ENCODE results near the gene MTOR. TPM values are rescaled to one million over a fixed set of nuclear protein-coding genes. Genes with fewer than 3 reads are reported as not detected.

Gene MTOR
- total RNA-seq, 1 donor from 2014 or later = 66.3 TPM

GRCh38 chr1:11211925-11212587 lies 50.3 kb downstream of the MTOR start:
- Mint-ChIP-seq H3K9me3 (ENCODE audit: low read depth) (no peaks in the 10 kb centered on the region), H3K27me3 (no peaks in the 10 kb centered on the region), H3K36me3 (ENCODE audit: insufficient read depth) (peaks cover 26% of the 10 kb centered on the region), H3K4me1 (ENCODE audit: low read depth) (no peaks in the 10 kb centered on the region), H3K4me3 (ENCODE audit: low read depth) (no peak overlapping the region), H3K27ac (no peak overlapping the region)
- TF ChIP-seq CTCF (IDR thresholded peaks at IDR 0.05; ENCODE audit: unreplicated experiment) = no peak
- DNase-seq (ENCODE audit: low spot score, unreplicated experiment) = no peak

- H3K27ac Mint-ChIP-seq = no peak overlapping the region
- H3K9me3 Mint-ChIP-seq (ENCODE audit: low read depth) = no peaks in the 10 kb centered on the region
- no peaks in the 10 kb centered on the region for H3K27me3 Mint-ChIP-seq
- H3K4me3 Mint-ChIP-seq (ENCODE audit: low read depth) = no peak overlapping the region
- peaks cover 26% of the 10 kb centered on the region for H3K36me3 Mint-ChIP-seq (ENCODE audit: insufficient read depth)
- no peak for TF ChIP-seq CTCF (IDR thresholded peaks at IDR 0.05; ENCODE audit: unreplicated experiment)
- DNase-seq (ENCODE audit: low spot score, unreplicated experiment) = no peak
- H3K4me1 Mint-ChIP-seq (ENCODE audit: low read depth) = no peaks in the 10 kb centered on the region
These were observed 50.9 kb downstream of the MTOR start for GRCh38 chr1:11211461-11211860.

- H3K4me3 Mint-ChIP-seq (ENCODE audit: low read depth) = no peak overlapping the region
- no peaks in the 10 kb centered on the region for H3K27me3 Mint-ChIP-seq
- H3K4me1 Mint-ChIP-seq (ENCODE audit: low read depth) = no peaks in the 10 kb centered on the region
- H3K27ac Mint-ChIP-seq = no peak overlapping the region
- no peak for DNase-seq (ENCODE audit: low spot score, unreplicated experiment)
- TF ChIP-seq CTCF (IDR thresholded peaks at IDR 0.05; ENCODE audit: unreplicated experiment) = no peak
- H3K9me3 Mint-ChIP-seq (ENCODE audit: low read depth) = no peaks in the 10 kb centered on the region
- peaks cover 22% of the 10 kb centered on the region for H3K36me3 Mint-ChIP-seq (ENCODE audit: insufficient read depth)
These were observed 54.3 kb downstream of the MTOR start for GRCh38 chr1:11207898-11208611.

GRCh38 chr1:11204396-11205190 lies 57.8 kb downstream of the MTOR start:
- no peak for TF ChIP-seq CTCF (IDR thresholded peaks at IDR 0.05; ENCODE audit: unreplicated experiment)
- Mint-ChIP-seq H3K4me1 (ENCODE audit: low read depth) (no peaks in the 10 kb centered on the region), H3K9me3 (ENCODE audit: low read depth) (no peaks in the 10 kb centered on the region), H3K4me3 (ENCODE audit: low read depth) (no peak overlapping the region), H3K27ac (no peak overlapping the region), H3K27me3 (no peaks in the 10 kb centered on the region), H3K36me3 (ENCODE audit: insufficient read depth) (peaks cover 12% of the 10 kb centered on the region)
- DNase-seq (ENCODE audit: low spot score, unreplicated experiment) = no peak

GRCh38 chr1:11198851-11199594 lies 63.3 kb downstream of the MTOR start:
- Mint-ChIP-seq H3K9me3 (ENCODE audit: low read depth) (no peaks in the 10 kb centered on the region), H3K4me1 (ENCODE audit: low read depth) (peaks cover 12% of the 10 kb centered on the region), H3K36me3 (ENCODE audit: insufficient read depth) (peaks cover 31% of the 10 kb centered on the region), H3K4me3 (ENCODE audit: low read depth) (no peak overlapping the region), H3K27me3 (no peaks in the 10 kb centered on the region), H3K27ac (no peak overlapping the region)
- no peak for DNase-seq (ENCODE audit: low spot score, unreplicated experiment)
- TF ChIP-seq CTCF (IDR thresholded peaks at IDR 0.05; ENCODE audit: unreplicated experiment) = no peak

Data from progenitor cell of endocrine pancreas (in vitro differentiated cells).